ENCODE results near the gene NEB. TPM values are rescaled to one million over a fixed set of nuclear protein-coding genes. Genes with fewer than 3 reads are reported as not detected.

NEB gene
- total and polyA plus RNA-seq, 7 donors = 796 to 7,790 (median 2,020) TPM

DNA sequence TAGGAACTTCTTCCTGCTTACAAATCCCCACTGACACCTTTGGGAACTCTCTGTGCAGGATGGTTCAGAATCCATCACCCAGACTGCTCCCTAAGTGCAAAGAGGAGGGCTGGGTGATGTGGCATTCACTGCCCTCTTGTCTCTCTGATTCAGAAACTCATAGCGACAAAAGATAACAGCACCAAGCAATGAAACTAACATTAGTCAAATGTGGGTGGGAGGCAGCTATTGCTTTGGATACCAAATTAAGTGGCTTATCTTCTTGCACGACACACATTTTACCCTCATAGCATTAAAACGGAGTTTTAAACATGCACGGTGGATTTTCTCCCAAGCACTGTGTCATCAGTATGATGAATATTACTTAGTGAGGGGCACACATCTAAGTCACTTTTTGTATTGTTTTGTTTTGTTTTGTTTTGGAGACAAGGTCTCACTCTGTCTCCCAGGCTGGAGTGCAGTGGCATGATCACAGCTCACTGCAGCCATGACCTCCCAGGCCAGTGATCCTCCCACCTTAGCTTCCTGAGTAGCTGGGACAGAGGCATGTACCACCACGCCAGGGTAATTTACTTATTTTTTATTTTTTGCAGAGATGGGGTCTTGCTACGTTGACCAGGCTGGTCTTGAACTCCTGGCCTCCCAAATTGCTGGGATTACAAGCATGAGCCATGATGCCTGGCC, 40.9 kb upstream of the NEB start:
- Histone ChIP-seq H3K27me3 (ENCODE audit: insufficient read depth in 3 of 3, low read length in 2 of 3) (no peaks in the 10 kb centered on the region), H3K4me1 (peaks cover 40% of the 10 kb centered on the region), H3K4me3 (peak overlapping the region; percentile 2), H3K27ac (peak overlapping the region; percentile 82), H3K36me3 (ENCODE audit: insufficient read depth in 1 of 2, low read depth in 1 of 2) (peaks cover 4 to 7% of the 10 kb centered on the region in 2 donors), H3K9me3 (no peaks in the 10 kb centered on the region)
- TF ChIP-seq CTCF (IDR thresholded peaks at IDR 0.05) = no peak
- intact Hi-C loops (cut with DNase I) = loop anchor here in 1 of 2 donors (5.0 kb wide), 1 partner anchor 37 kb away; no protein-coding TSS in a partner anchor
- DNase-seq (no peak), ATAC-seq (no peak)
- WGBS, 3 donors = 76 to 80% (median 77%) methylated on average over 6 of the region's 6 CpGs

DNA sequence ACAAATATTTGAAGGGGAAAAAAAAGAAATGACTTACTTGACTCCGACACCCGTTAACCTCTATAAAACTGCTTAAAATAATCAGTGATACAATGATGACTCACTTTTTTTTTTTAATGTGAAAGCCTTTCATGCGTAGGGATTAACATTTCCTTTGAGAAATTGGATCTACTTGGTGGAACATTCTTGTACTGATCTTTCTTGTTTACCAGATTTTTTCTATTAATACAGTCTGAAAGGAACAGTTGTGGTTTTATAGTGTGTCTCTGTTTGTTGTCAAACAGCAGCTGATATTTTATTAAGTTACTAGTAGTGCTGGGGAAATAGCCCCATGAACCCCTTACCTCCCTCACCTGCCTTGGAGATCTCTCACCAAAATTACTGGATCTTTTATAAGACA, 40.2 kb upstream of the NEB start:
- H3K4me1 ChIP-seq = peaks cover 44% of the 10 kb centered on the region
- ATAC-seq = peak; percentile 49 to 71 (median 62)
- no peaks in the 10 kb centered on the region for H3K27me3 ChIP-seq (ENCODE audit: insufficient read depth in 3 of 3, low read length in 2 of 3)
- WGBS, 3 donors = 11 to 16% (median 11%) methylated on average over 3 of the region's 3 CpGs
- no peak for DNase-seq
- intact Hi-C loops (cut with DNase I) = loop anchor here in 1 of 2 donors (5.0 kb wide), 1 partner anchor 47 kb away; no protein-coding TSS in a partner anchor
- H3K27ac ChIP-seq = peak overlapping the region; percentile 82
- no peaks in the 10 kb centered on the region for H3K9me3 ChIP-seq
- H3K36me3 ChIP-seq (ENCODE audit: insufficient read depth in 1 of 2, low read depth in 1 of 2) = peaks cover 1 to 4% of the 10 kb centered on the region in 2 donors
- peak overlapping the region; percentile 2 for H3K4me3 ChIP-seq
- TF ChIP-seq CTCF (IDR thresholded peaks at IDR 0.05) = no peak

DNA sequence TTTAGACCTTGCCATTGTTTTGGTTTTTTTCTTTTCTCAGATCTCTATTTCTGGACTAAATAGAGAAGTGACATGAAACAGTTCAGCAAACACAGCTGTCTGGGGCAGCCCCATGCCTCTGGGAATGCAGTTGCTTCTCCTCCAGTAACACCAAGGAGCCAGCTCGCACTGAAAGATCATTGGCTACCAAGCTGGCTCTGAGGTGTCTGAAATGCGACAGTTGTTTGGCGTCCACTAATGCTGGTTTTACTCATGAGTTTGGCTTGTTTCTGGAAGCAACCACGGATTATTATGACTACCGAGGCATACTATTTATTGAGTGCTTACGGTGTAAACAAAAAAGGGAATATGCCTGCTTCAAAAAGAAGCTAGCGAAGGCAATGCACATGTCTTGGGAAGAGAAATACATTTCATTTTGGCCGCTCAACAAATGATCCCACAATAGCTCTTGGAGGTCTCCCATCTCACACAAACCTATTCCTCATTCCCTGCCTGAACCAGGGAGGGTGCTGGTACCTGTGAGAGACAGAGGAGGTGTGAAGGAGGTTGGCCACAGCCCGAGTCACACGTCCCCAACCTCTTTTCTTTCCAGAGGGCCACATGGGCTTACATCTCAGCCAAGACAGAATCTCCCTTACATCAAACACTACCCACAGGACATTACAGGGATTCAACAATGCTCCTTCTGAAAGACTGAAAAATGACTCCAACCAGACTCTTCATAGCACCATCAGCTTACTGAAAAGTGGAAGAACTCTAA, 37.5 kb upstream of the NEB start:
- 25 to 35% (median 26%) methylated on average over 10 of the region's 10 CpGs for WGBS, 3 donors
- H3K4me1 ChIP-seq = peaks cover 63% of the 10 kb centered on the region
- intact Hi-C loops (cut with DNase I) = loop anchor here (1.0 to 5.0 kb wide), 2 partner anchors 37 to 44 kb away; partner anchors contain the start of gene NEB (in 1 of the 2)
- H3K9me3 ChIP-seq = no peaks in the 10 kb centered on the region
- no peak for TF ChIP-seq CTCF (IDR thresholded peaks at IDR 0.05)
- no peaks in the 10 kb centered on the region for H3K36me3 ChIP-seq (ENCODE audit: insufficient read depth in 1 of 2, low read depth in 1 of 2)
- ATAC-seq = peak; percentile 87 to 93 (median 90)
- peak overlapping the region; percentile 28 for H3K4me3 ChIP-seq
- peak; percentile 58 to 85 for DNase-seq
- no peaks in the 10 kb centered on the region for H3K27me3 ChIP-seq (ENCODE audit: insufficient read depth in 3 of 3, low read length in 2 of 3)
- H3K27ac ChIP-seq = peak overlapping the region; percentile 82

DNA sequence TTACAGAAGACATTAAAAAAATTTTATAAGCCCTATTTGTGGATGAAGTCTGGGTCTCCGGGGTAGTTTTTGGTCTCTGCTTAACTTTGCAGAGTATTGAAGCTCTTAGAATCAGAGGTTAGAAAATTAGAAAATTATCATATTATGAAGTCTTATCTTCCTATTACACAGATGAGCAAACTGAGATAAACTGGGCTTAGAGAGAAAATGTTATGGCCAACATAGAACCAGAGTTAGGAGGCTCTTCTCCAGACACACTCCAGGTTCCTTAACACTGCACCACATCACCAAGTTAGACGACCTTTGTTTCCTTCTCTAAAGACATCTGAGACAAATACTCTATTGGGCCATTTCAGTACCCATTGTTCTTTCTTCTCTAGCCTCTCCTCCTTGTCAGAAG, 36.7 kb upstream of the NEB start:
- Histone ChIP-seq H3K4me1 (peaks cover 71% of the 10 kb centered on the region), H3K36me3 (ENCODE audit: insufficient read depth in 1 of 2, low read depth in 1 of 2) (no peaks in the 10 kb centered on the region), H3K27ac (peak overlapping the region; percentile 82), H3K9me3 (no peaks in the 10 kb centered on the region), H3K4me3 (no peak overlapping the region), H3K27me3 (ENCODE audit: insufficient read depth in 3 of 3, low read length in 2 of 3) (no peaks in the 10 kb centered on the region)
- ATAC-seq (peak in 2 of 4 donors; percentile 28), DNase-seq (no peak)
- 58 to 68% (median 66%) methylated on average over 2 of the region's 2 CpGs for WGBS, 3 donors
- intact Hi-C loops (cut with DNase I) = loop anchor here in 1 of 2 donors (5.0 kb wide), 1 partner anchor 44 kb away; no protein-coding TSS in a partner anchor
- TF ChIP-seq CTCF (IDR thresholded peaks at IDR 0.05) = no peak

Data from psoas muscle (tissue), 8 donors.